Astrocyte (in vitro differentiated cells and primary cell): ENCODE data around the gene CCDC61.

Experiments used
- EZH2 ChIP-seq: IDR thresholded peaks from 2 replicates; pipeline ENCODE4 v1.6.1; 2012; ENCODE audit warnings: mild to moderate bottlenecking, low read length, inconsistent platforms; ENCODE audit not compliant: insufficient read depth
- TF ChIP-seq, protein P1 (sequence below): IDR thresholded peaks from 2 replicates; pipeline ENCODE4 v1.5.1; 2011; ENCODE audit warnings: low read depth, mild to moderate bottlenecking, inconsistent platforms, low read length, moderate library complexity; ENCODE audit not compliant: insufficient read depth

DNA sequence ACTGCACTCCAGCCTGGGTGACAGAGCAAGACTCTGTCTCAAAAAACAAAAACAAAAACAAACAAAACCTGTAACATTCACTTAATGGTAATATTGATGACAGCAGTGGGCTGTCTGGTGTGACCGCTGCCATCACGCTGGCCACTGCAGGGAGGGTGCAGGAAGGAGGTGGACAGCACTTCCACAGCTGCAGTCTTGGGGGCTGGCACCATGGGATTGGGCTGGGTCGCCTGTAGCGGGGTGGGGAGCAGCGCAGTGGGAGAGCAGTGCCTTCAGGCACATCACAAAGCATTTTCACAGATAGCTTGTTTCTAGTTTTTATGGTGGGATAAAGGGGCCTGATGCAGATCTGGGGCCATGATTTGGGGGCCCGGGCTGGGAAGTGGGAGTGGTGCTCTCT, 40.3 kb downstream of the CCDC61 start:
- TF ChIP-seq, protein P1, sequence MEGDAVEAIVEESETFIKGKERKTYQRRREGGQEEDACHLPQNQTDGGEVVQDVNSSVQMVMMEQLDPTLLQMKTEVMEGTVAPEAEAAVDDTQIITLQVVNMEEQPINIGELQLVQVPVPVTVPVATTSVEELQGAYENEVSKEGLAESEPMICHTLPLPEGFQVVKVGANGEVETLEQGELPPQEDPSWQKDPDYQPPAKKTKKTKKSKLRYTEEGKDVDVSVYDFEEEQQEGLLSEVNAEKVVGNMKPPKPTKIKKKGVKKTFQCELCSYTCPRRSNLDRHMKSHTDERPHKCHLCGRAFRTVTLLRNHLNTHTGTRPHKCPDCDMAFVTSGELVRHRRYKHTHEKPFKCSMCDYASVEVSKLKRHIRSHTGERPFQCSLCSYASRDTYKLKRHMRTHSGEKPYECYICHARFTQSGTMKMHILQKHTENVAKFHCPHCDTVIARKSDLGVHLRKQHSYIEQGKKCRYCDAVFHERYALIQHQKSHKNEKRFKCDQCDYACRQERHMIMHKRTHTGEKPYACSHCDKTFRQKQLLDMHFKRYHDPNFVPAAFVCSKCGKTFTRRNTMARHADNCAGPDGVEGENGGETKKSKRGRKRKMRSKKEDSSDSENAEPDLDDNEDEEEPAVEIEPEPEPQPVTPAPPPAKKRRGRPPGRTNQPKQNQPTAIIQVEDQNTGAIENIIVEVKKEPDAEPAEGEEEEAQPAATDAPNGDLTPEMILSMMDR, result no peak
- no peak for TF ChIP-seq EZH2
